NCI-H510A treated with DMSO at 0.1 percent for 48 hours (cell line): ENCODE data around the gene EYS.
"Not testable (repeated sequence)": the region's sequence is repeated elsewhere in the genome, so short reads cannot be mapped to it uniquely, and the experiment has no call there.

Source experiments
- DNase-seq: peaks from one replicate; lab custom pipeline; 2025; lab: John Stamatoyannopoulos, UW

Gene EYS

GRCh38 chr6:63792736-63793464, 1914.1 kb downstream of the EYS start:
- no peak for DNase-seq

- DNase-seq = no peak
Measured at GRCh38 chr6:63790334-63790733, 1916.7 kb downstream of the EYS start.

GRCh38 chr6:63789699-63790098, 1917.3 kb downstream of the EYS start:
- no peak for DNase-seq

GRCh38 chr6:63788569-63788968, 1918.5 kb downstream of the EYS start:
- no peak for DNase-seq

GRCh38 chr6:63787021-63787420, 1920.0 kb downstream of the EYS start:
- no peak for DNase-seq

GRCh38 chr6:63785006-63785405, 1922.0 kb downstream of the EYS start:
- no peak for DNase-seq

GRCh38 chr6:63783096-63783495, 1923.9 kb downstream of the EYS start:
- DNase-seq = no peak

- DNase-seq = no peak
Measured at GRCh38 chr6:63774961-63775360, 1932.1 kb downstream of the EYS start.

GRCh38 chr6:63773200-63773599, 1933.8 kb downstream of the EYS start:
- no peak for DNase-seq

GRCh38 chr6:63765828-63766227, 1941.2 kb downstream of the EYS start:
- DNase-seq = no peak

- DNase-seq = peak; percentile 65
Measured at GRCh38 chr6:63764318-63764916, 1942.6 kb downstream of the EYS start.

- no peak for DNase-seq
Measured at GRCh38 chr6:63760199-63760598, 1946.8 kb downstream of the EYS start.

GRCh38 chr6:63759605-63760105, 1947.4 kb downstream of the EYS start:
- no peak for DNase-seq

- DNase-seq = no peak
Measured at GRCh38 chr6:63757826-63758225, 1949.2 kb downstream of the EYS start.

GRCh38 chr6:63757275-63757674, 1949.8 kb downstream of the EYS start:
- DNase-seq = not testable (repeated sequence)

- DNase-seq = no peak
Measured at GRCh38 chr6:63750400-63750799, 1956.6 kb downstream of the EYS start.

GRCh38 chr6:63745784-63746183, 1961.2 kb downstream of the EYS start:
- no peak for DNase-seq

GRCh38 chr6:63744810-63745209, 1962.2 kb downstream of the EYS start:
- no peak for DNase-seq

GRCh38 chr6:63743691-63744090, 1963.3 kb downstream of the EYS start:
- DNase-seq = no peak

- no peak for DNase-seq
Measured at GRCh38 chr6:63742060-63742459, 1965.0 kb downstream of the EYS start.

- no peak for DNase-seq
Measured at GRCh38 chr6:63740709-63741108, 1966.3 kb downstream of the EYS start.

GRCh38 chr6:63739094-63739687, 1967.8 kb downstream of the EYS start:
- no peak for DNase-seq

- DNase-seq = not testable (repeated sequence)
Measured at GRCh38 chr6:63738190-63738589, 1968.8 kb downstream of the EYS start.
